ENCODE measurements around the gene PLAC9. TPM values are rescaled to one million over a fixed set of nuclear protein-coding genes. Genes with fewer than 3 reads are reported as not detected.

Gene PLAC9
- total RNA-seq, 1 donor from 2014 or later = not detected

GRCh38 chr10:80184291-80184690 is 51.8 kb downstream of the PLAC9 start:
- DNase-seq (ENCODE audit: low read depth) = no peak

- no peak for DNase-seq (ENCODE audit: low read depth)
Observed at GRCh38 chr10:80185578-80186299, 53.2 kb downstream of the PLAC9 start.

- DNase-seq (ENCODE audit: low read depth) = no peak
Observed at GRCh38 chr10:80186364-80187012, 54.0 kb downstream of the PLAC9 start.

- DNase-seq (ENCODE audit: low read depth) = no peak
Observed at GRCh38 chr10:80187060-80187459, 54.5 kb downstream of the PLAC9 start.

GRCh38 chr10:80187465-80188409 is 55.2 kb downstream of the PLAC9 start:
- no peak for DNase-seq (ENCODE audit: low read depth)

GRCh38 chr10:80188713-80189112 is 56.2 kb downstream of the PLAC9 start:
- DNase-seq (ENCODE audit: low read depth) = no peak

- peak; percentile 78 for DNase-seq (ENCODE audit: low read depth)
Observed at GRCh38 chr10:80191589-80192270, 59.2 kb downstream of the PLAC9 start.

- no peak for DNase-seq (ENCODE audit: low read depth)
Observed at GRCh38 chr10:80192553-80192952, 60.0 kb downstream of the PLAC9 start.

- no peak for DNase-seq (ENCODE audit: low read depth)
Observed at GRCh38 chr10:80194373-80195045, 62.0 kb downstream of the PLAC9 start.

Other genes with a start within 250 kb of the PLAC9 start
- gene SFTPD, start 183.6 kb upstream of the PLAC9 start, total RNA-seq = 0.30 TPM in 1 of 2 replicates, not detected in the other
- 4.9 and 12.1 TPM in 2 replicates for gene TMEM254, start 54.1 kb upstream of the PLAC9 start, total RNA-seq
- gene ANXA11, start 72.8 kb downstream of the PLAC9 start, total RNA-seq = 70.8 and 102 TPM in 2 replicates
- 0.15 TPM in 1 of 2 replicates, not detected in the other for gene MAT1A, start 156.9 kb downstream of the PLAC9 start, total RNA-seq
- not detected in 2 replicates for gene DYDC1, start 224.0 kb downstream of the PLAC9 start, total RNA-seq
- 0.15 and 0.87 TPM in 2 replicates for gene DYDC2, start 224.1 kb downstream of the PLAC9 start, total RNA-seq

Data from renal cortical epithelial cell (primary cell).